ENCODE data around the gene OTUD4.

Gene OTUD4

DNA sequence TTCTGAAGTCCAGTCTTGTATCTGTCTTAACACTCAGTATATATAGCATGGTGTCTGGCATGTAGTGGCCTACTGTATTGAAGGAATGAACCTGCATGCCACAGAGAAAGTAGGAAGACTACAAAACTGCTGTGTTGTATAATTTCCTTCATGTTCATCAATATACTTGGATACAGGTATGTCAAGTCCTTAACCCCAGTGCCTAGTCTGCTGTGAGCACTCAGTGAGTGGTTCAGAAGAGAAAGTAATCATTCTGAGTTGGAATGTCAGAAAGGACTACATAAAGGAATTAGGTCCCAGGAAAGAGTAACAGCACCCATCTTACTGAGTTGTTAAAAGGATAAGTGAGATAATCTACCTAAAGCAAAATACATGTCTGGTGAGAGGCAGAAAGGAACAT lies 50.3 kb downstream of the OTUD4 start:
- no peak for DNase-seq (ENCODE audit: low spot score)

DNA sequence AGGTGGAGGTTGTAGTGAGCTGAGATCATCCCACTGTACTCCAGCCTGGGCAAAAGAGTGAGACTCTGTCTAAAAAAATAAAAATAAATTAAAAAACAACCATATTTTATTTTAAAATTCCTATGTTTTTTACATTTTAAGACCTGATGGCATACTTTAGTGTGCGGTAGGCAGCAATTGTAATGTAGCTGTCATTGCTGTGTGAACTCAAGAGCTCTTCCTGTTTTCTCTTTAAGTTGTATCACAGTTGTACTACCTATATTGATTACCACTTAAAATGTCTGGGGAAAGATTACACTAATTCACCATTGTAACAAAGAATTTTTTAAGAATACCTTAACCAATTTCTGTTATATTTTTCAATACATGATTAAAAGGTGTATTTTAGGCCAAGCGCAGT lies 55.0 kb downstream of the OTUD4 start:
- DNase-seq (ENCODE audit: low spot score) = no peak

DNA sequence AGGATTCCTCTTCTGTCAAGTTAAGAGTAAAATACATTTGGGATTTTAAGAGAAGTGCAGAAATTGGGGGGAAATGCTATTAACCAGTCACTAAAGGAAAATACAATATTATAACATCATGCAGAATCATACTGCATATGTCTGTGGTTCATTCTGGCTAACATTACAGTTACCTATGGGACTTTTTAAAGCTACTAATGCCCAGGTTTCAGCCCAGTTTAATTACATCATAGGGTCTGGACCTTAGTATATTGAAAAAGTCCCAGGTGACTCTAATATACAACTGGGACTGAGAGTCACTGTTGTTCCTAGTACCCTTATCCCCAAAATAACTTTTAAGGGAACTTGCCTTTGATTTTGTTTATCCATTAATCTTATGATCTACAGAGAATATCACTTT lies 72.3 kb downstream of the OTUD4 start:
- DNase-seq (ENCODE audit: low spot score) = no peak

DNA sequence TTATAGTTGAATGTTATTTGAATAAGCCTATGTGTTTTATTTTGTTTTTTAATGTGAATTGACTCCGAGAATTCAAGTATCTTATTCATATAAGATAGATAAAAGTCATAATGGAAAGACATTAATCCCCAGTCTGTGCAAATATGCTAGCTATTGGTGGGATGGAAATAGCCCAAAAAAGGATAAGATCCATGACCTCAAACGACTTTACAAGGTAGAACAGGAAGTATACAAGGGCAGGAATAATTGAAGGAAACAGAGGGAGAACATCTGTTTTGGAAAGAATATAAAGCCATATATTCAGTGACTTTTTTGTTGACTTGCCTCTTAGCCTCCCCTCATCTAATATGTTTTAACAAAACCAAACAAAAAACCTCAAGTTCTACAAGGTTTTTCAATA lies 73.3 kb downstream of the OTUD4 start:
- no peak for DNase-seq (ENCODE audit: low spot score)

DNA sequence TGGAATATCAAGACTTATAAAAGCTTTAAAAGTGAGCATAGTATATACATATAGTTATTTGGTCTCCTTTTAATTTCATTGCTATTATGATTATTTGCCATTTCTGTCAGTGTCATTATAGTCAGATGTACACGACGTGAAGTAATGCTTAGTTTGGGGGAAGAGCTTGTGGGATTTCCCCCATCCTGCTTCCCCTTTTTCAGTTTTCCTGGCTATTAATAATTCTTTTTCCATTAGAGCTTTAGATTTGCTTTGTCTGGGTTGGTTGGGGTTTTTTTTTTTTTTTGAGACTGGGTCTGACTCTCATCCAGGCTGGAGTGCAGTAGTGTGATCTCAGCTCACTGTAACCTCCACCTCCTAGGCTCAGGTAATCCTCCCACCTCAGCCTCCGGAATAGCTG lies 76.9 kb downstream of the OTUD4 start:
- peak; percentile 48 for DNase-seq (ENCODE audit: low spot score)

DNA sequence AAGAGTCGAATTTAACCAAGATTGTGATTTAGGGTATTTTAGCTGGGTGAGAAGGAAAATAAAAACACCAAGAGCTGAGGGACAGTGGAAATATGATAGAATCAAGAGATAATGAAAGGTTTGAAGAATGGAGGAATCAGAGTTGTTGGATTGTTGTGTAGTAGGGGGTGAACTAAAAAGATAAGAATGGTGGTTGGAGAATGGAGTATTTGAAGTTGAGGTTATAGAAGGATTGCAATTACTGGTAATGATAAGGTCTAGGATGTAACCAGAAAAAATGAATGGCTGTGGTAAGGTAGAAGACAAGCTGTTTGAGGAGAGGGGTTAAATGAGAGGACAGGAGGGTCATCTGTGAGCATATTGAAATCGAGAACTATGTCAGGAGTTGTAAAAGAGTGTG lies 77.8 kb downstream of the OTUD4 start:
- DNase-seq (ENCODE audit: low spot score) = no peak

DNA sequence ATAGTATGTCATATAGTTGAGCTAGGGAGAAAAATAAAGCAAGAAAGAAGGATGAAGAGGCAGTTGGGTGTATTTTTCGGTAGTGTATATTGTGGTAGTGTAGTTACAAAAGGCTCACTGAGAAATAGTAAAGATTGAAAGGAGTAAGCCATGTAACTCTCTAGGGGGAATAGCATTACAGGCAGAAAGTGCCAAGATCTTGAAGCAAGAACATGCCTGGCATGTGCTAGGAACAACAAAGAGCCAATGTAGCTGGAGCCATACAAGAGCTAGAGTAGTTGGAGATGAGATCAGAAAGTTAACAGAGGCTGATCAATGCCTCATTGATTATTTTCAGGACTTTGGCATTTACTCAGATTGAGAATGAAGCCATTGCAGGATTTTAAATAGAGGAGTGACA lies 79.3 kb downstream of the OTUD4 start:
- no peak for DNase-seq (ENCODE audit: low spot score)

DNA sequence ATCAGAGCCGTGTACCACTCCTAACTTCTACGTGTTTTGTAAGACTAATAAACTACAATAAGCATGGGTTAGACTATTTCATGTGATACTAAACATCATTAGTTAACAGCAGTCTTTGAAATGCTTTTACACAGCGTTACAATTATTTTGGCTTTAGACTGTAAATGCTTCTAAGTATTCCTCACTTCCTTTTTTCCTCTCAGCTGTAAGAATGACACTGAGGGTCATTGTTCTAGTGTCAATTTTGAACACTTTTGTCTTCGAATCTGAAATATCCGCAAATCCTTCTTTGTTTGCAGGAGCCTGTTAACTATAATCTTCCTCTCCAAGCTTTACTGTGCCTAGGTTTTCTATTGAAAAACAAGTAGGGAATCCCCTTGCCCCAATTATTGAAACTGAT lies 80.7 kb downstream of the OTUD4 start:
- peak; percentile 63 for DNase-seq (ENCODE audit: low spot score)

DNA sequence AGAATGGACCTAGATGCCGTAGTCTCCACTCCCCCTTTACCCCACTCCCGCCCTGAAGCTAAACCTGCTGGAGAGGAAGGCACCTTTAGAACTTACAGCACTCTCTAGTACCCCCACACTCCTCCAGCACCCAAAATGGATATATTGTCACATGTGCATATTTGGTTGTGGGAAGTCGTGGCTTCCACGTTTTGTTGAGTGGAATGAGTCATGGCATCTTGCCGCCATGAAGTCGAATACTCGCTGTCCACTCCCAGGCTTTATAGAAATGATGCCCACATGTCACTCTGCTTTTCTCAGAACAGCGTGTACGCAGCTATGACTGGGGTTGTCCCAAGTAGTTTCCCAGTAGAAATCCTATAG lies 81.7 kb downstream of the OTUD4 start:
- peak; percentile 71 for DNase-seq (ENCODE audit: low spot score)

DNA sequence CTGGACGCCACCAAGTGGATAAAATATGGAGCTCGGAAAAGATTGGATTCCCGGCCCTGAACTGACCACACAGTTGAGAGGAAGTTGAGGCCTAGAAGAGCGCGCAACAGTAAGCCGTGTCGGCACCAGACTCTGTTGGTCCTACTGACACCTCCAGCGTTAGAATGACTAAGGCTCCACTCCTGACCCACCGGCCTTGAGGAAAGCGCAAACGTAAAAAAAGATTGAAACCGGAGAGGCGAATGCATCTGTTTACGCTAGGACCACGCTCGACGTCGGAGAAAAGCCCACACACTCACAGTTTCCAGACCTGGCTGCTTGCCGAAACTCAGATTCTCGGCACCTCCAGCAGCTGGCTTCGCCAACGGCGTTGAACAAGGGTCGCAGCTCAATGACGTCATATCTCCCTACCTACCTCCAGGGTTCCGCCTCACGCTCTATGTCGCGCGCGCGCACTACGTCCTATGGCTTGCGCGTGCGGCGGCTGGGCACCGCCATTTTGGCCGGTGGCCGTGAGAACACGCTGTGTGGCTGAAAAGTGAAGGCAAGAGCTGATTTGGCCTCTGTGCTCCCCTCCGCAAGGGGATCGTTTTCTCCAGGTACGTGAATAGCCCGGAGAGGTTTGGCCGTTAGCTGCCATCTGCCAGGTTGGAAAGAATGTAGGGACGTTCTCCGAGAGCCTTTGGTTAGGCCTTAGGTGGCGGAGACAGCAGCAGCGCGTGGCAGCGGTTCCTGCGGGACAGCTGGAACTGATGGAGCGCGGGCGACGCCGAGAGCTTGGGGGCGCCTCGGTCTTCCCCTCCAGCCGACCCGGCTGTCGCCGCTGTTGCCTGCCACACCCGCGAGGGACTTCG lies 82.3 kb downstream of the OTUD4 start, which contains the start of the genes ABCE1 and ANAPC10:
ABCE1 (plus strand) TSS at position 491 of the 854 bp plus-strand sequence. CDS start 6,102 bp downstream, outside the sequence.
ANAPC10 (minus strand) TSS at position 376 of the 854 bp plus-strand sequence. CDS start 2,097 bp downstream, outside the sequence.
- DNase-seq (ENCODE audit: low spot score) = peak; percentile 95

DNA sequence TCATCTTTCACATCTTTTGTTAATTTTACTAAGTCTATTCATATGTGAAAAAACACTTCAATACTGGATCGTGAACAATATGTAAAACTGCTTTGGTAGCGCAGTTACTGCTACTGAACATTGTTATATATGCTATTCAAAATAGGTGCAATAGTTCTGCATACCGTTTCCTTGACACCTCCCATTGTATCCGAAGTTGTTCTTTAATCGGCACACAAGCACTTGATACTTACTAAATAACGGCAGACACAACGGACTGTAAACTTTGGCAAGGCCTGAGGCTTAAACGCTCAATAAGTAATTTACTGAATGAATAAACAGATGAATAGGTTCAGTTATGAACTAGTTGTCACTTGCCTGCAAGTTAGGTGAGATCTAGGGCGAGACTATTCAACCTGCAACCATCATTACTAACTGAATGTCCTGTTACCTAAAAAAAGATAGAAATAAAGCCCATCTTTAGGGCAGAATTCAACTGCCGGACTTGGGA lies 83.0 kb downstream of the OTUD4 start:
- no peak for DNase-seq (ENCODE audit: low spot score)

DNA sequence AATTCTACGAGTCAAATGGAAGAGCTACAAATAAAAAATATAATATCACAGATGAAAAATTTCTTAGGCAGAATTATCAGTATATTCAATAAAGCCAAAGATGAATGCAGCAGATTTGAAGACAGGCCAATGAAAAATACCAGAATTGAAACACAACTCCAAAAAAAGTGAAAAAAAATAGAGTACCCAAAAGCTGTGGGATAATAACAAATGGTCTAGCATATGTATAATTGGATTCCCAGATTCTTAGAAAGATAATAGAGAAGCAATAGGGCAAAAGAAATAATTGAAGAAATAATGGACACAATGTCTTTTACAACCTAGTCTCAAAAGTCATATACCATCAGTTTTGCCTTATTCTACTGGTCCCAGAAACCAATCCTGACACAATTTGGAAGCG lies 86.8 kb downstream of the OTUD4 start:
- no peak for DNase-seq (ENCODE audit: low spot score)

DNA sequence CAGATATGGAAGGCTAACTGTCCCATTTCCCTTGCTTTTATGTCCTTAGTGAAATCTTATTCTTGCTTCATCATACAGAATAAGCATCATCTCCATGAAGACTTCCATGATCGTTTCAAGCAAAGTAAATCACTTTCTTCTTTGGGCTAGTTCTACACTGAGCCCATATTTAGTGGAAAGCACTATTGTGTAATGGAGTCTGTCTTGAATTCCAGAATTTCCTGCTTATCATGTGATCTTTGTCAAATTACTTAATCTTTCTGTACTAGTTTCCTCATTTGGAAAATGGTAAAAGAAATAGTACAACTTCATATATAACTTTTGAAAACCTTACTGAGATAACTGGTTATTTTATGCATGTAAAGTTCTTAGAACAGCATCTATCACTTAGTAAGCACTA lies 90.0 kb downstream of the OTUD4 start:
- DNase-seq (ENCODE audit: low spot score) = no peak

DNA sequence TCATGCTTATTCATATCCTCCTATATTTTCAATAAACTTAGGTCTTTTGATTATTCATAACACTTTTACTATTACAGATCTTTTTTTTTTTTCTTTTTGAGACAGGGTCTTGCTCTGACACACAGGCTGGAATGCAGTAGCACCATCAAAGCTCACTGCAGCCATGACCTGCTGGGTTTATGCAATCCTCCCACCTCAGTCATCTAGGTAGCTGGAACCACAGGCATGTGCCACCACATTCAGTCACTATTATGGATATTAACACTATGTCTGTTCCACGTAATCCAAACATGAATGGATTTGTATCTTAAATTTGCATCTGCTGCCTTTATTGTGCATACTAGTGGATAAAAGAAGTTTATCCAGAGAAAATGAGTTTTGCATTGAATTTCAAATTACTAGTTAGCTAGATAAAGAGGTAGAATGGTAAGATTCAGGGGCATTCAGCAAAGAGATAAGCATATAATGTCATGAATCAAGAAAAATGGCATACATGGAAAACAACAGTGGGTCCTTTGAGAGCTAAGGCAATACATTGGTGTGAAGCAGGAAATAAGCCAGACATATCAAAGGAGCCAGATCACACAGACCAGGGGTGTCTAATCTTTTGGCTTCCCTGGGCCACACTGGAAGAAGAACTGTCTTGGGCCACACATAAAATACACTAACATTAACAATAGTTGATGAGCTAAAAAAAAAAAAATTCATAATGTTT lies 96.3 kb downstream of the OTUD4 start:
- DNase-seq (ENCODE audit: low spot score) = no peak
